A549 (cell line): ENCODE measurements around the gene ARG2. TPM values are rescaled to one million over a fixed set of nuclear protein-coding genes. Genes with fewer than 3 reads are reported as not detected.

Experiments
- ATAC-seq, 2 experiments: fragments of 200-7000 bp in 1 of 2; fragments of >200 bp in 1 of 2; cut with Nextera tagmentation in 1 of 2; cut with Tn5 transposase in 1 of 2; 3 replicates each; pipeline versions ENCODE4 v1.8.0 to v1.9.1; 2018 to 2020; ENCODE audit warnings: mild to moderate bottlenecking in 1 of 2, moderate library complexity in 1 of 2
- CTCF ChIA-PET: fragments of 300-600 bp; sonication (Branson Sonifier 250); formaldehyde crosslinking; extraction: SDS; loops from one replicate; lab custom pipeline; 2021; ENCODE audit warnings: antibody characterized with exemption, inconsistent platforms; lab: Yijun Ruan, JAX
- POLR2A ChIA-PET: fragments of 350-600 bp; formaldehyde crosslinking; extraction: SDS; loops from one replicate; lab custom pipeline; 2021; ENCODE audit warnings: antibody characterized with exemption, inconsistent platforms; lab: Yijun Ruan, JAX
- DNase-seq, 2 experiments: peaks; one replicate each; pipeline versions ENCODE4 v3.0.0 to v3.0.0-alpha.2; 2011 to 2016; ENCODE audit warnings: low read depth in 1 of 2, low spot score in 1 of 2
- FAIRE-seq: peaks from 2 replicates; lab custom pipeline; 2011; peaks lifted over from hg19 to GRCh38; lab: Jason Lieb, UNC
- H3K27ac ChIP-seq, 2 experiments: fragments of >200 bp; sonication (Bioruptor Twin); formaldehyde crosslinking; 3 replicates each; pipeline ENCODE4 v1.5.1; 2016 to 2017
- H3K4me1 ChIP-seq: fragments of >200 bp; sonication (Bioruptor Twin); formaldehyde crosslinking; 3 replicates; pipeline ENCODE4 v1.6.1; 2016
- H3K4me2 ChIP-seq: fragments of >200 bp; sonication (Bioruptor Twin); formaldehyde crosslinking; 3 replicates; pipeline ENCODE4 v1.6.1; 2016
- H3K4me3 ChIP-seq: fragments of >200 bp; sonication (Bioruptor Twin); formaldehyde crosslinking; 3 replicates; pipeline ENCODE4 v1.5.1; 2016
- H3K9me3 ChIP-seq: fragments of >200 bp; sonication (Bioruptor Twin); formaldehyde crosslinking; 3 replicates; pipeline ENCODE4 v1.6.1; 2016
- BHLHE40 ChIP-seq: IDR thresholded peaks from 2 replicates; pipeline ENCODE4 v1.6.1; 2012; ENCODE audit warnings: low read depth, low read length, inconsistent platforms
- FOSB ChIP-seq: fragments of 250-450 bp; sonication (Bioruptor Pico); IDR thresholded peaks from 2 replicates; pipeline ENCODE4 v1.5.0; 2020; ENCODE audit warnings: mild to moderate bottlenecking, moderate library complexity
- FOXS1 ChIP-seq: fragments of 250-450 bp; sonication (Bioruptor Pico); IDR thresholded peaks from 2 replicates; pipeline ENCODE4 v1.5.0; 2020; ENCODE audit warnings: mild to moderate bottlenecking, moderate library complexity
- GATA3 ChIP-seq: IDR thresholded peaks from 2 replicates; pipeline ENCODE4 v1.6.1; 2012; ENCODE audit warnings: borderline replicate concordance
- HOXB13 ChIP-seq: fragments of 250-450 bp; sonication (Bioruptor Pico); IDR thresholded peaks from 2 replicates; pipeline ENCODE4 v1.5.0; 2020; ENCODE audit warnings: low read depth, mild to moderate bottlenecking, moderate library complexity
- HOXB5 ChIP-seq: fragments of 250-450 bp; sonication (Bioruptor Pico); IDR thresholded peaks from 2 replicates; pipeline ENCODE4 v1.5.0; 2020; ENCODE audit warnings: mild to moderate bottlenecking, moderate library complexity
- MAZ ChIP-seq: fragments of 150-350 bp; IDR thresholded peaks from 2 replicates; pipeline ENCODE4 v1.6.1; 2014; ENCODE audit warnings: antibody characterized with exemption, low read depth, low read length, borderline replicate concordance
- NFE2L2 ChIP-seq: fragments of 150-350 bp; conservative IDR thresholded peaks from 2 replicates; pipeline ENCODE4 v1.6.1; 2014; ENCODE audit warnings: low read length
- PHF8 ChIP-seq: fragments of 200-600 bp; sonication (generic); IDR thresholded peaks from 2 replicates; pipeline ENCODE4 v1.6.1; 2016; ENCODE audit warnings: low read depth, mild to moderate bottlenecking, antibody characterized with exemption, moderate library complexity, borderline replicate concordance
- RAD21 ChIP-seq, 2 experiments: fragments of >200 bp in 1 of 2; sonication (Bioruptor Twin) in 1 of 2; formaldehyde crosslinking in 1 of 2; IDR thresholded peaks in 1 of 2; conservative IDR thresholded peaks in 1 of 2; 2 replicates in 1 of 2; 3 replicates in 1 of 2; pipeline ENCODE4 v1.6.1; 2012 to 2018; ENCODE audit warnings: inconsistent platforms in 1 of 2
- RFX5 ChIP-seq: fragments of 450-650 bp; IDR thresholded peaks from 2 replicates; pipeline ENCODE4 v1.7.1; 2014; ENCODE audit warnings: antibody characterized with exemption, mild to moderate bottlenecking, moderate library complexity
- RNF2 ChIP-seq: fragments of 200-600 bp; sonication (generic); IDR thresholded peaks from 2 replicates; pipeline ENCODE4 v1.6.1; 2016; ENCODE audit warnings: low read depth, mild to moderate bottlenecking, antibody characterized with exemption, moderate library complexity, borderline replicate concordance
- SMC3 ChIP-seq: fragments of >200 bp; sonication (Bioruptor Twin); formaldehyde crosslinking; IDR thresholded peaks from 3 replicates; pipeline ENCODE4 v1.6.1; 2018; ENCODE audit warnings: inconsistent platforms
- ZFP36 ChIP-seq: fragments of 450-650 bp; IDR thresholded peaks from 2 replicates; pipeline ENCODE4 v1.6.1; 2014; ENCODE audit warnings: borderline replicate concordance; ENCODE audit not compliant: partially characterized antibody
- WGBS: methylation state at CpG from one replicate; pipeline ENCODE4 v1.1.6; 2017; ENCODE audit errors: missing lambda C conversion rate; 5-methylcytosine and 5-hydroxymethylcytosine counted together
- polyA plus RNA-seq, 4 experiments: library from polyadenylated mRNA; depleted of rRNA in 3 of 4; stranded (reverse); fragments of >200 nt; fragmentation: RNase III in 1 of 4; extraction: RNeasy Plus Mini Kit Qiagen cat#74134 plus additional on column Dnase treatment in 1 of 4; gene quantifications; 2 replicates in 3 of 4; 3 replicates in 1 of 4; pipeline ENCODE4 v1.2.3, GENCODE V29; 2011 to 2017
- TF ChIP-seq, protein P1 (sequence below): fragments of 250-450 bp; sonication (Bioruptor Pico); IDR thresholded peaks from 2 replicates; pipeline ENCODE4 v1.5.0; 2021; ENCODE audit warnings: mild to moderate bottlenecking, moderate library complexity, borderline replicate concordance
- TF ChIP-seq, protein P2 (sequence below): IDR thresholded peaks from 2 replicates; pipeline ENCODE4 v1.6.1; 2012
- TF ChIP-seq, protein P3 (sequence below): fragments of 450-650 bp; IDR thresholded peaks from 2 replicates; pipeline ENCODE4 v1.6.1; 2014; ENCODE audit warnings: antibody characterized with exemption
- TF ChIP-seq, protein P4 (sequence below): fragments of >200 bp; sonication (Bioruptor Twin); formaldehyde crosslinking; IDR thresholded peaks from 2 replicates; pipeline ENCODE4 v1.6.1; 2016
- TF ChIP-seq, protein P5 (sequence below): fragments of >200 bp; sonication (Bioruptor Twin); formaldehyde crosslinking; IDR thresholded peaks from 3 replicates; pipeline ENCODE4 v1.5.1; 2016
- TF ChIP-seq, protein P6 (sequence below): IDR thresholded peaks from 2 replicates; pipeline ENCODE4 v1.6.1; 2012; ENCODE audit warnings: low read depth, borderline replicate concordance

Gene ARG2
- polyA plus RNA-seq, 2 of the 4 experiments (the other 2 are of a cell fraction) = 1.8 to 2.5 TPM

DNA sequence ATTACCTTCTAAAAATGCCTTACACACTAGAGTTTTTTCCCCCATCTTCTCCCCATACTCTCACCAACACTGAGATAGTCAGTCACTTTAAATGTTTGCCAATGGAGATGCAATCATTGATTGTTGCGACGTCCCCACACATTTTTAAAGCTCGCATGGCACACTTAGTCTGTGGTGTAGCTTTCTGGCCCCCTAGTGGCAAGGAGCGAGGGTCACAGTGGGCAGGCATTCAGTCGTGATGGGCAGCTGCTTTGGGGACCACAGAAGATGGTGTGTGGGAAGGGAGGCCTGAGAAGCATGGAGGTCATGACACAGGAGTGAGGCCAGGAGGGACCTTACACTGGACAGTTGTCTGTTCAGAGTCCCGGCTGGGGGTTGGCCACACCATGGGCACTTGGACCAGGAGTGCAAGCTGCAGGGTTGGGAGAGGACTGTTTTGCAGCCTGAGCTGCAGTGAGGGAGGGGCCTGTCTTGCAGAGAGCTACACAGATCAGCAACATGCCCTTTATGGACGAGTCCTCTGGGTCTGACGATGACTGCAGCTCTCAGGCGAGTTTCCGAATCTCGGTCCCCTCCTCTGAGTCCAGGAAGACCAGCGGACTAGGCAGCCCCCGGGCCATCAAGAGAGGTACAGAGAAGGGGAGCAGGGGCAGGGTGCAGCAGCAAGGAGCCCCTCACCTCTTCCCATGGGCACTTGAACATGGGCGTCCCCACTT, 48.3 kb upstream of the ARG2 start (continued):
- TF ChIP-seq, protein P1, sequence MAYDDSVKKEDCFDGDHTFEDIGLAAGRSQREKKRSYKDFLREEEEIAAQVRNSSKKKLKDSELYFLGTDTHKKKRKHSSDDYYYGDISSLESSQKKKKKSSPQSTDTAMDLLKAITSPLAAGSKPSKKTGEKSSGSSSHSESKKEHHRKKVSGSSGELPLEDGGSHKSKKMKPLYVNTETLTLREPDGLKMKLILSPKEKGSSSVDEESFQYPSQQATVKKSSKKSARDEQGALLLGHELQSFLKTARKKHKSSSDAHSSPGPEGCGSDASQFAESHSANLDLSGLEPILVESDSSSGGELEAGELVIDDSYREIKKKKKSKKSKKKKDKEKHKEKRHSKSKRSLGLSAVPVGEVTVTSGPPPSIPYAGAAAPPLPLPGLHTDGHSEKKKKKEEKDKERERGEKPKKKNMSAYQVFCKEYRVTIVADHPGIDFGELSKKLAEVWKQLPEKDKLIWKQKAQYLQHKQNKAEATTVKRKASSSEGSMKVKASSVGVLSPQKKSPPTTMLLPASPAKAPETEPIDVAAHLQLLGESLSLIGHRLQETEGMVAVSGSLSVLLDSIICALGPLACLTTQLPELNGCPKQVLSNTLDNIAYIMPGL (CRISPR knock-in tag) = no peak
- TF ChIP-seq HOXB13 (no peak), FOXS1 (CRISPR knock-in tag) (no peak), RNF2 (no peak), FOSB (CRISPR knock-in tag) (no peak), MAZ (no peak), SMC3 (peak; percentile 84)

DNA sequence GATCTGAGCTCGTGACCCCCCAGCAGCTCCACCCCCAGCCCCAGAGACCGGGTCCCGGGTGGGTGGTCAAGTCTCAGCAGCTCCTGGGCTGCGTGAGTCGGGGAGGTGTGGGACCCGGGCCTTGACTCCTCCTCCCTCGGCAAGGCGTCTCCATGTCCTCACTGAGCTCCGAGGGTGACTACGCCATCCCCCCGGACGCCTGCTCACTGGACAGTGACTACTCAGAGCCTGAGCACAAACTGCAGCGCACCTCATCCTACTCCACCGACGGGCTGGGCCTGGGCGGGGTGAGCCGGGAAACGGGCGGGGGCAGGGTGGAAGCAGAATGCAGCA, 47.8 kb upstream of the ARG2 start:
- ATAC-seq = no peak

More for the DNA sequence above, 47.8 kb upstream of the ARG2 start:
- no peak overlapping the region for H3K4me3 ChIP-seq
- DNase-seq = no peak
- no peaks in the 10 kb centered on the region for H3K4me1 ChIP-seq
- no peak overlapping the region for H3K27ac ChIP-seq
- TF ChIP-seq BHLHE40 = no peak
- TF ChIP-seq FOSB (CRISPR knock-in tag) = no peak
- TF ChIP-seq, protein P2, sequence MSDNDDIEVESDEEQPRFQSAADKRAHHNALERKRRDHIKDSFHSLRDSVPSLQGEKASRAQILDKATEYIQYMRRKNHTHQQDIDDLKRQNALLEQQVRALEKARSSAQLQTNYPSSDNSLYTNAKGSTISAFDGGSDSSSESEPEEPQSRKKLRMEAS = no peak
- TF ChIP-seq, protein P3, sequence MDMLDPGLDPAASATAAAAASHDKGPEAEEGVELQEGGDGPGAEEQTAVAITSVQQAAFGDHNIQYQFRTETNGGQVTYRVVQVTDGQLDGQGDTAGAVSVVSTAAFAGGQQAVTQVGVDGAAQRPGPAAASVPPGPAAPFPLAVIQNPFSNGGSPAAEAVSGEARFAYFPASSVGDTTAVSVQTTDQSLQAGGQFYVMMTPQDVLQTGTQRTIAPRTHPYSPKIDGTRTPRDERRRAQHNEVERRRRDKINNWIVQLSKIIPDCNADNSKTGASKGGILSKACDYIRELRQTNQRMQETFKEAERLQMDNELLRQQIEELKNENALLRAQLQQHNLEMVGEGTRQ = no peak
- TF ChIP-seq, protein P4, sequence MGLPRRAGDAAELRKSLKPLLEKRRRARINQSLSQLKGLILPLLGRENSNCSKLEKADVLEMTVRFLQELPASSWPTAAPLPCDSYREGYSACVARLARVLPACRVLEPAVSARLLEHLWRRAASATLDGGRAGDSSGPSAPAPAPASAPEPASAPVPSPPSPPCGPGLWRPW = no peak
- TF ChIP-seq, protein P5, sequence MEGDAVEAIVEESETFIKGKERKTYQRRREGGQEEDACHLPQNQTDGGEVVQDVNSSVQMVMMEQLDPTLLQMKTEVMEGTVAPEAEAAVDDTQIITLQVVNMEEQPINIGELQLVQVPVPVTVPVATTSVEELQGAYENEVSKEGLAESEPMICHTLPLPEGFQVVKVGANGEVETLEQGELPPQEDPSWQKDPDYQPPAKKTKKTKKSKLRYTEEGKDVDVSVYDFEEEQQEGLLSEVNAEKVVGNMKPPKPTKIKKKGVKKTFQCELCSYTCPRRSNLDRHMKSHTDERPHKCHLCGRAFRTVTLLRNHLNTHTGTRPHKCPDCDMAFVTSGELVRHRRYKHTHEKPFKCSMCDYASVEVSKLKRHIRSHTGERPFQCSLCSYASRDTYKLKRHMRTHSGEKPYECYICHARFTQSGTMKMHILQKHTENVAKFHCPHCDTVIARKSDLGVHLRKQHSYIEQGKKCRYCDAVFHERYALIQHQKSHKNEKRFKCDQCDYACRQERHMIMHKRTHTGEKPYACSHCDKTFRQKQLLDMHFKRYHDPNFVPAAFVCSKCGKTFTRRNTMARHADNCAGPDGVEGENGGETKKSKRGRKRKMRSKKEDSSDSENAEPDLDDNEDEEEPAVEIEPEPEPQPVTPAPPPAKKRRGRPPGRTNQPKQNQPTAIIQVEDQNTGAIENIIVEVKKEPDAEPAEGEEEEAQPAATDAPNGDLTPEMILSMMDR = no peak
- no peak for TF ChIP-seq NFE2L2
- no peak for TF ChIP-seq RFX5
- no peak for TF ChIP-seq HOXB5 (CRISPR knock-in tag)
- no peak for TF ChIP-seq RAD21 (conservative IDR thresholded peaks at IDR 0.05 in 1 of 2, IDR thresholded peaks at IDR 0.05 in 1 of 2)
- TF ChIP-seq GATA3 = no peak
- TF ChIP-seq PHF8 = no peak
- no peak for TF ChIP-seq ZFP36
- TF ChIP-seq, protein P6, sequence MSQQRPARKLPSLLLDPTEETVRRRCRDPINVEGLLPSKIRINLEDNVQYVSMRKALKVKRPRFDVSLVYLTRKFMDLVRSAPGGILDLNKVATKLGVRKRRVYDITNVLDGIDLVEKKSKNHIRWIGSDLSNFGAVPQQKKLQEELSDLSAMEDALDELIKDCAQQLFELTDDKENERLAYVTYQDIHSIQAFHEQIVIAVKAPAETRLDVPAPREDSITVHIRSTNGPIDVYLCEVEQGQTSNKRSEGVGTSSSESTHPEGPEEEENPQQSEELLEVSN = no peak
- no peak for FAIRE-seq
- no peak overlapping the region for H3K4me2 ChIP-seq
- CTCF ChIA-PET = interaction anchor here (0.6 to 31.9 kb wide), 45 partner anchors 10 to 1212 kb away, joined by 3 to 517 read pairs (median 4); partner anchors contain the start of gene PLEKHH1
- POLR2A ChIA-PET = no interaction called here
- 84% methylated on average over 8 of the region's 19 CpGs for WGBS
- H3K9me3 ChIP-seq = no peaks in the 10 kb centered on the region
